ENCODE data around the gene TOMM22.

DNA sequence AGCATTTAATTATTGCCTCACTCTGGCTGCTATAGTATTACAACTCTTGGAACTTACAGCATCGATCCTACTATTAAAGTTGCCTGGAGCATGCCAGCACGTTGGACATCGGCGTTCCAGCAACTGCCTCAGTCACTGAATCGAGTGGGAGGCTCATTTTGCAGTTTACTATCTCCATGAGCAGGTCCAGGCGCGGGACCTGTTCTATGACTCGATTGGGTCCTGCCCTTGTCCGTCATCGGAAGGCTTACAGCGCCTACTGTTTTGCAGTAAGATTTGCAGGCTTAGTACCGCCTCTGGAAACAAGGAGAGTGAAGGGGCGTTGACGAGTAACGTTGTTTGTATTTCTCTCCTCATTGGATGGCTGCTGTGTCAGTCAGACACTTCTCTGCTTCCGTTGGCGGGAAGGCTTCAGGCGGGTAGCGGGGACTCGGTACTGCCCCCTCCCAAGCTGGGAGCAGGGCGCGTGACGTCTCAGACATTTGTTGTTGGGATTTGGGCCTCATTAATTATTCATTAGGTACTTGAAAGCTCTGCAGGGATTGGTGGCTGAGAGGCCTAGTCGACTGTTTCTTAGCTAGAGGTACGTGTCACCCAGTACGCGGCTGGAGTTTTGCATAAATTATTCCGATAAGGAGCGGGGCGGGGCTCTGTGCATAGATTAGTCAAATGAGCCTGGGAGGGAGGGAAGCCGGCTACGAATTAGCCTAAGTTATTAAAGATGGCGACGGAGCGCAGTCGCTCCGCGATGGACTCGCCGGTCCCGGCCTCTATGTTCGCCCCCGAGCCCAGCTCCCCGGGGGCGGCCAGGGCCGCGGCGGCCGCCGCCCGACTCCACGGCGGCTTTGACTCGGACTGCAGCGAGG, 23.7 kb downstream of the TOMM22 start, which contains the start of gene GTPBP1:
- TF ChIP-seq POLR2AphosphoS5 (IDR thresholded peaks at IDR 0.05), result peak; percentile 84 to 87 (median 86)
- TF ChIP-seq, protein P1, sequence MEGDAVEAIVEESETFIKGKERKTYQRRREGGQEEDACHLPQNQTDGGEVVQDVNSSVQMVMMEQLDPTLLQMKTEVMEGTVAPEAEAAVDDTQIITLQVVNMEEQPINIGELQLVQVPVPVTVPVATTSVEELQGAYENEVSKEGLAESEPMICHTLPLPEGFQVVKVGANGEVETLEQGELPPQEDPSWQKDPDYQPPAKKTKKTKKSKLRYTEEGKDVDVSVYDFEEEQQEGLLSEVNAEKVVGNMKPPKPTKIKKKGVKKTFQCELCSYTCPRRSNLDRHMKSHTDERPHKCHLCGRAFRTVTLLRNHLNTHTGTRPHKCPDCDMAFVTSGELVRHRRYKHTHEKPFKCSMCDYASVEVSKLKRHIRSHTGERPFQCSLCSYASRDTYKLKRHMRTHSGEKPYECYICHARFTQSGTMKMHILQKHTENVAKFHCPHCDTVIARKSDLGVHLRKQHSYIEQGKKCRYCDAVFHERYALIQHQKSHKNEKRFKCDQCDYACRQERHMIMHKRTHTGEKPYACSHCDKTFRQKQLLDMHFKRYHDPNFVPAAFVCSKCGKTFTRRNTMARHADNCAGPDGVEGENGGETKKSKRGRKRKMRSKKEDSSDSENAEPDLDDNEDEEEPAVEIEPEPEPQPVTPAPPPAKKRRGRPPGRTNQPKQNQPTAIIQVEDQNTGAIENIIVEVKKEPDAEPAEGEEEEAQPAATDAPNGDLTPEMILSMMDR (IDR thresholded peaks at IDR 0.05 in 8 of 11, conservative IDR thresholded peaks at IDR 0.05 in 3 of 11), result peak in 7 of 11 experiments; percentile 9 to 73 (median 53)
